ENCODE data around the gene ST14. TPM values are rescaled to one million over a fixed set of nuclear protein-coding genes. Genes with fewer than 3 reads are reported as not detected.
A peak's percentile ranks its signal among the peaks of the same experiment; 100 is the strongest.

The ST14 gene
- total RNA-seq, 1 experiment from 2014 or later: 0.30 TPM

GRCh38 chr11:130198964-130199363, 39.4 kb downstream of the ST14 start:
- BruUV-seq (replicated peaks): no TSS peak
- H3K4me3 ChIP-seq (ENCODE audit: low read depth, low read length, poor library complexity, severe bottlenecking): no peak overlapping the region
- TF ChIP-seq, protein P1, sequence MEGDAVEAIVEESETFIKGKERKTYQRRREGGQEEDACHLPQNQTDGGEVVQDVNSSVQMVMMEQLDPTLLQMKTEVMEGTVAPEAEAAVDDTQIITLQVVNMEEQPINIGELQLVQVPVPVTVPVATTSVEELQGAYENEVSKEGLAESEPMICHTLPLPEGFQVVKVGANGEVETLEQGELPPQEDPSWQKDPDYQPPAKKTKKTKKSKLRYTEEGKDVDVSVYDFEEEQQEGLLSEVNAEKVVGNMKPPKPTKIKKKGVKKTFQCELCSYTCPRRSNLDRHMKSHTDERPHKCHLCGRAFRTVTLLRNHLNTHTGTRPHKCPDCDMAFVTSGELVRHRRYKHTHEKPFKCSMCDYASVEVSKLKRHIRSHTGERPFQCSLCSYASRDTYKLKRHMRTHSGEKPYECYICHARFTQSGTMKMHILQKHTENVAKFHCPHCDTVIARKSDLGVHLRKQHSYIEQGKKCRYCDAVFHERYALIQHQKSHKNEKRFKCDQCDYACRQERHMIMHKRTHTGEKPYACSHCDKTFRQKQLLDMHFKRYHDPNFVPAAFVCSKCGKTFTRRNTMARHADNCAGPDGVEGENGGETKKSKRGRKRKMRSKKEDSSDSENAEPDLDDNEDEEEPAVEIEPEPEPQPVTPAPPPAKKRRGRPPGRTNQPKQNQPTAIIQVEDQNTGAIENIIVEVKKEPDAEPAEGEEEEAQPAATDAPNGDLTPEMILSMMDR (conservative IDR thresholded peaks at IDR 0.05; ENCODE audit: low read depth, low read length): peak; percentile 21; the same call in 1 of the 2 replicates
- TF ChIP-seq EZH2 (IDR thresholded peaks at IDR 0.05; ENCODE audit: borderline replicate concordance, low read depth, low read length, poor library complexity, severe bottlenecking): no peak
- no peaks in the 10 kb centered on the region for H3K4me1 ChIP-seq (ENCODE audit: insufficient read depth, low read length, poor library complexity, severe bottlenecking)
- no peaks in the 10 kb centered on the region for H3K36me3 ChIP-seq (ENCODE audit: insufficient read depth, low read length, poor library complexity, severe bottlenecking)
- intact Hi-C loops (cut with micrococcal nuclease; ENCODE audit: unreplicated experiment): no loop called here
- DNase-seq (ENCODE audit: low spot score): no peak
- H3K9me3 ChIP-seq (ENCODE audit: low read depth, low read length, poor library complexity, severe bottlenecking): no peaks in the 10 kb centered on the region
- H3K27ac ChIP-seq (ENCODE audit: low read depth, low read length, poor library complexity, severe bottlenecking): no peak overlapping the region
- ChIA-PET POLR2A (ENCODE audit: low non-redundant PET) (no interaction called here), CTCF (no interaction called here)
- no peaks in the 10 kb centered on the region for H3K27me3 ChIP-seq (replicated peaks; ENCODE audit: insufficient read depth, low read depth, low read length, poor library complexity)

DNA sequence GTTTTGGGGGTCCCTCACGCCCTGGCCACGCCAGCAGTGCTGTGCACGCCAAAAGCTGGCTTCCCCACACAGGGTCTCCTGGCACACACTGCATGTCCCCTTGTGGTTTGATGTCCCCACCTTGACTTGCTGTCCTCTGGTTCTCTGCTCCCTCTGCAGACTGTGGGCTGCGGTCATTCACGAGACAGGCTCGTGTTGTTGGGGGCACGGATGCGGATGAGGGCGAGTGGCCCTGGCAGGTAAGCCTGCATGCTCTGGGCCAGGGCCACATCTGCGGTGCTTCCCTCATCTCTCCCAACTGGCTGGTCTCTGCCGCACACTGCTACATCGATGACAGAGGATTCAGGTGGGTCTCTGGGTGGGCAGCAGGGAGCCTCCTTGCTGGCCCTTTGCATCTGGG, 40.2 kb downstream of the ST14 start:
- intact Hi-C loops (cut with micrococcal nuclease; ENCODE audit: unreplicated experiment): no loop called here
- H3K27ac ChIP-seq (ENCODE audit: low read depth, low read length, poor library complexity, severe bottlenecking): no peak overlapping the region
- CTCF ChIA-PET: no interaction called here
- TF ChIP-seq, protein P1 (conservative IDR thresholded peaks at IDR 0.05; ENCODE audit: low read depth, low read length): no peak
- TF ChIP-seq EZH2 (IDR thresholded peaks at IDR 0.05; ENCODE audit: borderline replicate concordance, low read depth, low read length, poor library complexity, severe bottlenecking): no peak
- POLR2A ChIA-PET (ENCODE audit: low non-redundant PET): no interaction called here
- H3K4me1 ChIP-seq (ENCODE audit: insufficient read depth, low read length, poor library complexity, severe bottlenecking): no peaks in the 10 kb centered on the region
- no peaks in the 10 kb centered on the region for H3K36me3 ChIP-seq (ENCODE audit: insufficient read depth, low read length, poor library complexity, severe bottlenecking)
- no peaks in the 10 kb centered on the region for H3K27me3 ChIP-seq (replicated peaks; ENCODE audit: insufficient read depth, low read depth, low read length, poor library complexity)
- no peak overlapping the region for H3K4me3 ChIP-seq (ENCODE audit: low read depth, low read length, poor library complexity, severe bottlenecking)
- H3K9me3 ChIP-seq (ENCODE audit: low read depth, low read length, poor library complexity, severe bottlenecking): no peaks in the 10 kb centered on the region
- BruUV-seq (replicated peaks): no TSS peak
- DNase-seq (ENCODE audit: low spot score): no peak

GRCh38 chr11:130201026-130201425, 41.4 kb downstream of the ST14 start:
- no peak for DNase-seq (ENCODE audit: low spot score)

More at GRCh38 chr11:130201026-130201425, 41.4 kb downstream of the ST14 start:
- Histone ChIP-seq H3K4me3 (ENCODE audit: low read depth, low read length, poor library complexity, severe bottlenecking) (no peak overlapping the region), H3K9me3 (ENCODE audit: low read depth, low read length, poor library complexity, severe bottlenecking) (no peaks in the 10 kb centered on the region), H3K27me3 (replicated peaks; ENCODE audit: insufficient read depth, low read depth, low read length, poor library complexity) (no peaks in the 10 kb centered on the region), H3K36me3 (ENCODE audit: insufficient read depth, low read length, poor library complexity, severe bottlenecking) (no peaks in the 10 kb centered on the region), H3K27ac (ENCODE audit: low read depth, low read length, poor library complexity, severe bottlenecking) (no peak overlapping the region), H3K4me1 (ENCODE audit: insufficient read depth, low read length, poor library complexity, severe bottlenecking) (no peaks in the 10 kb centered on the region)
- POLR2A ChIA-PET (ENCODE audit: low non-redundant PET): no interaction called here
- intact Hi-C loops (cut with micrococcal nuclease; ENCODE audit: unreplicated experiment): no loop called here
- BruUV-seq (replicated peaks): no TSS peak
- CTCF ChIA-PET: interaction anchor here (1.0 kb wide), 1 partner anchor 69 kb away, joined by 3 read pairs; no protein-coding TSS in a partner anchor
- TF ChIP-seq, protein P1 (conservative IDR thresholded peaks at IDR 0.05; ENCODE audit: low read depth, low read length): no peak
